ENCODE results near the gene SCYGR8.
"Not testable (repeated sequence)": the region's sequence is repeated elsewhere in the genome, so short reads cannot be mapped to it uniquely, and the experiment has no call there.

The SCYGR8 gene

GRCh38 chr2:227717687-227718567, 27.8 kb upstream of the SCYGR8 start, which contains the start of gene SLC19A3:
Gene SLC19A3 (minus strand): TSS chr2:227718028. CDS start chr2:227702318, 15,710 bp downstream.
- no peaks in the 10 kb centered on the region for H3K9me3 ChIP-seq (ENCODE audit: control insufficient read depth in 2 of 2, low read length in 2 of 2)
- H3K27me3 ChIP-seq (ENCODE audit: control insufficient read depth in 2 of 2, insufficient read depth in 2 of 2, low read length in 2 of 2), result no peaks in the 10 kb centered on the region
- peak within 1 kb of the TSS; percentile 44 to 51 for H3K9ac ChIP-seq (ENCODE audit: low read depth in 1 of 2, low read length in 2 of 2)
- peaks cover 0 to 5% of the 10 kb centered on the region in 2 donors for H3K4me1 ChIP-seq (ENCODE audit: control insufficient read depth in 2 of 2, insufficient read depth in 2 of 2, low read length in 2 of 2)
- peak within 1 kb of the TSS; percentile 45 to 56 for H3K27ac ChIP-seq (ENCODE audit: low read depth in 2 of 2, low read length in 2 of 2)
- H3K4me3 ChIP-seq (ENCODE audit: low read length in 2 of 2), result peak within 1 kb of the TSS; percentile 69 to 85
- no peaks in the 10 kb centered on the region for H3K36me3 ChIP-seq (ENCODE audit: control insufficient read depth in 2 of 2, insufficient read depth in 2 of 2, low read length in 2 of 2)

- Histone ChIP-seq H3K27ac (ENCODE audit: low read depth in 2 of 2, low read length in 2 of 2) (no peak overlapping the region), H3K4me3 (ENCODE audit: low read length in 2 of 2) (no peak overlapping the region), H3K36me3 (ENCODE audit: control insufficient read depth in 2 of 2, insufficient read depth in 2 of 2, low read length in 2 of 2) (no peaks in the 10 kb centered on the region), H3K4me1 (ENCODE audit: control insufficient read depth in 2 of 2, insufficient read depth in 2 of 2, low read length in 2 of 2) (peaks cover 0 to 8% of the 10 kb centered on the region in 2 donors), H3K27me3 (ENCODE audit: control insufficient read depth in 2 of 2, insufficient read depth in 2 of 2, low read length in 2 of 2) (no peaks in the 10 kb centered on the region), H3K9me3 (ENCODE audit: control insufficient read depth in 2 of 2, low read length in 2 of 2) (no peaks in the 10 kb centered on the region), H3K9ac (ENCODE audit: low read depth in 1 of 2, low read length in 2 of 2) (no peak overlapping the region)
Observed at GRCh38 chr2:227719641-227720040, 26.1 kb upstream of the SCYGR8 start.

- Histone ChIP-seq H3K36me3 (ENCODE audit: control insufficient read depth in 2 of 2, insufficient read depth in 2 of 2, low read length in 2 of 2) (no peaks in the 10 kb centered on the region), H3K27me3 (ENCODE audit: control insufficient read depth in 2 of 2, insufficient read depth in 2 of 2, low read length in 2 of 2) (no peaks in the 10 kb centered on the region), H3K27ac (ENCODE audit: low read depth in 2 of 2, low read length in 2 of 2) (no peak overlapping the region)
Observed at GRCh38 chr2:227720680-227721079, 25.0 kb upstream of the SCYGR8 start.

GRCh38 chr2:227722821-227723220, 22.9 kb upstream of the SCYGR8 start:
- H3K36me3 ChIP-seq (ENCODE audit: control insufficient read depth in 2 of 2, insufficient read depth in 2 of 2, low read length in 2 of 2); H3K9ac ChIP-seq (ENCODE audit: low read depth in 1 of 2, low read length in 2 of 2); H3K27ac ChIP-seq (ENCODE audit: low read depth in 2 of 2, low read length in 2 of 2); H3K9me3 ChIP-seq (ENCODE audit: control insufficient read depth in 2 of 2, low read length in 2 of 2); H3K4me3 ChIP-seq (ENCODE audit: low read length in 2 of 2); H3K27me3 ChIP-seq (ENCODE audit: control insufficient read depth in 2 of 2, insufficient read depth in 2 of 2, low read length in 2 of 2); H3K4me1 ChIP-seq (ENCODE audit: control insufficient read depth in 2 of 2, insufficient read depth in 2 of 2, low read length in 2 of 2): not testable (repeated sequence)

More at GRCh38 chr2:227720680-227721079, 25.0 kb upstream of the SCYGR8 start:
- no peak overlapping the region for H3K9ac ChIP-seq (ENCODE audit: low read depth in 1 of 2, low read length in 2 of 2)
- no peaks in the 10 kb centered on the region for H3K9me3 ChIP-seq (ENCODE audit: control insufficient read depth in 2 of 2, low read length in 2 of 2)
- peaks cover 0 to 8% of the 10 kb centered on the region in 2 donors for H3K4me1 ChIP-seq (ENCODE audit: control insufficient read depth in 2 of 2, insufficient read depth in 2 of 2, low read length in 2 of 2)
- H3K4me3 ChIP-seq (ENCODE audit: low read length in 2 of 2), result no peak overlapping the region

- H3K9me3 ChIP-seq (ENCODE audit: control insufficient read depth in 2 of 2, low read length in 2 of 2), result no peaks in the 10 kb centered on the region
- H3K4me1 ChIP-seq (ENCODE audit: control insufficient read depth in 2 of 2, insufficient read depth in 2 of 2, low read length in 2 of 2), result peaks cover 0 to 3% of the 10 kb centered on the region in 2 donors
- no peak within 1 kb of the TSS for H3K27ac ChIP-seq (ENCODE audit: low read depth in 2 of 2, low read length in 2 of 2)
- H3K27me3 ChIP-seq (ENCODE audit: control insufficient read depth in 2 of 2, insufficient read depth in 2 of 2, low read length in 2 of 2), result no peaks in the 10 kb centered on the region
- H3K36me3 ChIP-seq (ENCODE audit: control insufficient read depth in 2 of 2, insufficient read depth in 2 of 2, low read length in 2 of 2), result no peaks in the 10 kb centered on the region
- no peak within 1 kb of the TSS for H3K9ac ChIP-seq (ENCODE audit: low read depth in 1 of 2, low read length in 2 of 2)
- H3K4me3 ChIP-seq (ENCODE audit: low read length in 2 of 2), result no peak within 1 kb of the TSS
Observed at GRCh38 chr2:227724394-227725039, 21.2 kb upstream of the SCYGR8 start, which contains the start of gene SCYGR6. Gene SCYGR6 (minus strand): TSS chr2:227724757. CDS start chr2:227724757, 0 bp downstream.

- no peaks in the 10 kb centered on the region for H3K9me3 ChIP-seq (ENCODE audit: control insufficient read depth in 2 of 2, low read length in 2 of 2)
- no peaks in the 10 kb centered on the region for H3K27me3 ChIP-seq (ENCODE audit: control insufficient read depth in 2 of 2, insufficient read depth in 2 of 2, low read length in 2 of 2)
- H3K27ac ChIP-seq (ENCODE audit: low read depth in 2 of 2, low read length in 2 of 2), result no peak within 1 kb of the TSS
- peaks cover 0 to 3% of the 10 kb centered on the region in 2 donors for H3K4me1 ChIP-seq (ENCODE audit: control insufficient read depth in 2 of 2, insufficient read depth in 2 of 2, low read length in 2 of 2)
- H3K4me3 ChIP-seq (ENCODE audit: low read length in 2 of 2), result no peak within 1 kb of the TSS
- no peaks in the 10 kb centered on the region for H3K36me3 ChIP-seq (ENCODE audit: control insufficient read depth in 2 of 2, insufficient read depth in 2 of 2, low read length in 2 of 2)
- H3K9ac ChIP-seq (ENCODE audit: low read depth in 1 of 2, low read length in 2 of 2), result no peak within 1 kb of the TSS
Observed at GRCh38 chr2:227728035-227728434, 17.7 kb upstream of the SCYGR8 start, which contains the start of gene SCYGR7. Gene SCYGR7 (plus strand): TSS chr2:227728335. CDS start chr2:227728335, 0 bp downstream.

- no peak overlapping the region for H3K9ac ChIP-seq (ENCODE audit: low read depth in 1 of 2, low read length in 2 of 2)
- H3K9me3 ChIP-seq (ENCODE audit: control insufficient read depth in 2 of 2, low read length in 2 of 2), result no peaks in the 10 kb centered on the region
- H3K27ac ChIP-seq (ENCODE audit: low read depth in 2 of 2, low read length in 2 of 2), result no peak overlapping the region
- H3K4me1 ChIP-seq (ENCODE audit: control insufficient read depth in 2 of 2, insufficient read depth in 2 of 2, low read length in 2 of 2), result no peaks in the 10 kb centered on the region
- no peak overlapping the region for H3K4me3 ChIP-seq (ENCODE audit: low read length in 2 of 2)
- no peaks in the 10 kb centered on the region for H3K36me3 ChIP-seq (ENCODE audit: control insufficient read depth in 2 of 2, insufficient read depth in 2 of 2, low read length in 2 of 2)
- no peaks in the 10 kb centered on the region for H3K27me3 ChIP-seq (ENCODE audit: control insufficient read depth in 2 of 2, insufficient read depth in 2 of 2, low read length in 2 of 2)
Observed at GRCh38 chr2:227739351-227739750, 6.3 kb upstream of the SCYGR8 start.

- not testable (repeated sequence) for H3K4me3 ChIP-seq (ENCODE audit: low read length in 2 of 2); H3K9ac ChIP-seq (ENCODE audit: low read depth in 1 of 2, low read length in 2 of 2); H3K9me3 ChIP-seq (ENCODE audit: control insufficient read depth in 2 of 2, low read length in 2 of 2); H3K36me3 ChIP-seq (ENCODE audit: control insufficient read depth in 2 of 2, insufficient read depth in 2 of 2, low read length in 2 of 2); H3K27me3 ChIP-seq (ENCODE audit: control insufficient read depth in 2 of 2, insufficient read depth in 2 of 2, low read length in 2 of 2); H3K4me1 ChIP-seq (ENCODE audit: control insufficient read depth in 2 of 2, insufficient read depth in 2 of 2, low read length in 2 of 2); H3K27ac ChIP-seq (ENCODE audit: low read depth in 2 of 2, low read length in 2 of 2)
Observed at GRCh38 chr2:227740705-227741104, 5.0 kb upstream of the SCYGR8 start.

GRCh38 chr2:227748079-227748478, 2.4 kb downstream of the SCYGR8 start:
- H3K4me1 ChIP-seq (ENCODE audit: control insufficient read depth in 2 of 2, insufficient read depth in 2 of 2, low read length in 2 of 2), result no peaks in the 10 kb centered on the region
- H3K9me3 ChIP-seq (ENCODE audit: control insufficient read depth in 2 of 2, low read length in 2 of 2), result no peaks in the 10 kb centered on the region
- H3K27ac ChIP-seq (ENCODE audit: low read depth in 2 of 2, low read length in 2 of 2), result no peak overlapping the region
- H3K4me3 ChIP-seq (ENCODE audit: low read length in 2 of 2), result no peak overlapping the region
- H3K9ac ChIP-seq (ENCODE audit: low read depth in 1 of 2, low read length in 2 of 2), result no peak overlapping the region
- no peaks in the 10 kb centered on the region for H3K36me3 ChIP-seq (ENCODE audit: control insufficient read depth in 2 of 2, insufficient read depth in 2 of 2, low read length in 2 of 2)
- H3K27me3 ChIP-seq (ENCODE audit: control insufficient read depth in 2 of 2, insufficient read depth in 2 of 2, low read length in 2 of 2), result no peaks in the 10 kb centered on the region

GRCh38 chr2:227756261-227756660, 10.6 kb downstream of the SCYGR8 start:
- H3K9ac ChIP-seq (ENCODE audit: low read depth in 1 of 2, low read length in 2 of 2); H3K27ac ChIP-seq (ENCODE audit: low read depth in 2 of 2, low read length in 2 of 2); H3K27me3 ChIP-seq (ENCODE audit: control insufficient read depth in 2 of 2, insufficient read depth in 2 of 2, low read length in 2 of 2); H3K4me3 ChIP-seq (ENCODE audit: low read length in 2 of 2); H3K4me1 ChIP-seq (ENCODE audit: control insufficient read depth in 2 of 2, insufficient read depth in 2 of 2, low read length in 2 of 2); H3K36me3 ChIP-seq (ENCODE audit: control insufficient read depth in 2 of 2, insufficient read depth in 2 of 2, low read length in 2 of 2); H3K9me3 ChIP-seq (ENCODE audit: control insufficient read depth in 2 of 2, low read length in 2 of 2): not testable (repeated sequence)
